ENCODE data around the gene LDLRAD3. TPM values are rescaled to one million over a fixed set of nuclear protein-coding genes. Genes with fewer than 3 reads are reported as not detected.

The LDLRAD3 gene
- total and polyA plus RNA-seq, 10 donors: 1.5 to 9.6 (median 8.1) TPM

DNA sequence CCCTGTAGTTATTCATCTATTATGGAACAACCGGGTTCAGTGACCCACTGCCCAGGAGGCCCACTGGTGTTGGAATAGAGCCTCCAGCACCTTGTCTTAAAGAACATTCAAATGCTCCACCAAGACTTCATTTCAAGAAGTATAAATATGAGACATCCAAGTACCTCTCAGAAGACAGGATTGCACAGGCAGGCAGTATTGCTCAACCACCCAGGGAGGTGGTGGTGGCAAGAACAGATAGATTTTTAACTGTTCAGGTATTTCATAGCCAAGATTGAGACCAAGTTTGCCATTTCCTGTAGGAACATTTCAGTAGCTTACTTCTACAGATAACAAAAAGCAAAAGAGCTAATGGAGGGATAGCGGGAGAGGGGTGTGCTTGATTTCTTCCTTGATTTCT, 266.7 kb downstream of the LDLRAD3 start:
- intact Hi-C loops (cut with DNase I; ENCODE audit: low total_unique reads): no loop called here
- Histone ChIP-seq H3K36me3 (no peaks in the 10 kb centered on the region), H3K4me1 (no peaks in the 10 kb centered on the region), H3K27ac (no peak overlapping the region), H3K27me3 (replicated peaks in 1 of 7) (no peaks in the 10 kb centered on the region), H3K9me3 (no peaks in the 10 kb centered on the region), H3K4me3 (no peak overlapping the region)
- TF ChIP-seq, protein P1, sequence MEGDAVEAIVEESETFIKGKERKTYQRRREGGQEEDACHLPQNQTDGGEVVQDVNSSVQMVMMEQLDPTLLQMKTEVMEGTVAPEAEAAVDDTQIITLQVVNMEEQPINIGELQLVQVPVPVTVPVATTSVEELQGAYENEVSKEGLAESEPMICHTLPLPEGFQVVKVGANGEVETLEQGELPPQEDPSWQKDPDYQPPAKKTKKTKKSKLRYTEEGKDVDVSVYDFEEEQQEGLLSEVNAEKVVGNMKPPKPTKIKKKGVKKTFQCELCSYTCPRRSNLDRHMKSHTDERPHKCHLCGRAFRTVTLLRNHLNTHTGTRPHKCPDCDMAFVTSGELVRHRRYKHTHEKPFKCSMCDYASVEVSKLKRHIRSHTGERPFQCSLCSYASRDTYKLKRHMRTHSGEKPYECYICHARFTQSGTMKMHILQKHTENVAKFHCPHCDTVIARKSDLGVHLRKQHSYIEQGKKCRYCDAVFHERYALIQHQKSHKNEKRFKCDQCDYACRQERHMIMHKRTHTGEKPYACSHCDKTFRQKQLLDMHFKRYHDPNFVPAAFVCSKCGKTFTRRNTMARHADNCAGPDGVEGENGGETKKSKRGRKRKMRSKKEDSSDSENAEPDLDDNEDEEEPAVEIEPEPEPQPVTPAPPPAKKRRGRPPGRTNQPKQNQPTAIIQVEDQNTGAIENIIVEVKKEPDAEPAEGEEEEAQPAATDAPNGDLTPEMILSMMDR (IDR thresholded peaks at IDR 0.05 in 8 of 11, conservative IDR thresholded peaks at IDR 0.05 in 3 of 11): no peak
- TF ChIP-seq POLR2AphosphoS5 (IDR thresholded peaks at IDR 0.05) (no peak), POLR2A (IDR thresholded peaks at IDR 0.05) (no peak)
- no peak for DNase-seq
- 67 to 93% (median 85%) methylated on average over 2 of the region's 2 CpGs for WGBS, 5 donors

DNA sequence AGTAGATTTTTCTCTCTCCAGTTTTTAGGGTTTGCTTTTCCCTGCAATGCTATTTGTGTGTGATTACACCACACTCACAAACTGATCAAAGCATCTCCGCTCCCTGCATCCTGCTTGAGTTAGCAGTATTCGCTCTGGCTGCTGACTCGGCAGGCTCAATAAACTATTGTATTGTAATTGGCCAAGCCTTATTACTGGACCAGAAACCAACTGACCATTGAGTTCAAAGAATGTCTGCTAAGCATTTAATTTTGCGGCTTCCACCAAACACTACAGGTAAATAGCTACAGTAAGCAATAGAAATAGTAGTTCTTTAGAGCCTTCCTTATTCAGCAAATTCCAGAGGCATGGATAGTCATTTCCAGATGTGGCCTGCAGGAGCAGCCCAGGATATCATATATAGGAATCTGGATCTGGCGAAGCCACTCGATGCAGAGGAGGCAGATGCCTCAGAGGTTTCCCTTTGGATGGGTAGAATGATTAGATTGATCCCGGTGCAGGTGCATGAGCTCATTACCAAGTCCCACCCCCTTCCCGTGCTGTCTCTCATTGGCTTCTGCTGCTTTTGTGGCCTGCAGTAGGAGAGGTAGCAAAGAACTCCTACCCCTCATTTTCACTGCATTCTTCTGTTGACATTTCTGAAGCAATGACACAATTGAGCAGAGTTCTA, 268.0 kb downstream of the LDLRAD3 start:
- H3K27me3 ChIP-seq (replicated peaks in 1 of 7): no peaks in the 10 kb centered on the region
- no peak overlapping the region for H3K27ac ChIP-seq
- intact Hi-C loops (cut with DNase I; ENCODE audit: low total_unique reads): no loop called here
- no peaks in the 10 kb centered on the region for H3K4me1 ChIP-seq
- 81 to 95% (median 92%) methylated on average over 8 of the region's 8 CpGs for WGBS, 5 donors
- no peak overlapping the region for H3K4me3 ChIP-seq
- no peaks in the 10 kb centered on the region for H3K36me3 ChIP-seq
- no peak for DNase-seq
- H3K9me3 ChIP-seq: no peaks in the 10 kb centered on the region
- TF ChIP-seq POLR2AphosphoS5 (IDR thresholded peaks at IDR 0.05): no peak
- TF ChIP-seq, protein P1 (IDR thresholded peaks at IDR 0.05 in 8 of 11, conservative IDR thresholded peaks at IDR 0.05 in 3 of 11): no peak
- TF ChIP-seq POLR2A (IDR thresholded peaks at IDR 0.05): no peak

DNA sequence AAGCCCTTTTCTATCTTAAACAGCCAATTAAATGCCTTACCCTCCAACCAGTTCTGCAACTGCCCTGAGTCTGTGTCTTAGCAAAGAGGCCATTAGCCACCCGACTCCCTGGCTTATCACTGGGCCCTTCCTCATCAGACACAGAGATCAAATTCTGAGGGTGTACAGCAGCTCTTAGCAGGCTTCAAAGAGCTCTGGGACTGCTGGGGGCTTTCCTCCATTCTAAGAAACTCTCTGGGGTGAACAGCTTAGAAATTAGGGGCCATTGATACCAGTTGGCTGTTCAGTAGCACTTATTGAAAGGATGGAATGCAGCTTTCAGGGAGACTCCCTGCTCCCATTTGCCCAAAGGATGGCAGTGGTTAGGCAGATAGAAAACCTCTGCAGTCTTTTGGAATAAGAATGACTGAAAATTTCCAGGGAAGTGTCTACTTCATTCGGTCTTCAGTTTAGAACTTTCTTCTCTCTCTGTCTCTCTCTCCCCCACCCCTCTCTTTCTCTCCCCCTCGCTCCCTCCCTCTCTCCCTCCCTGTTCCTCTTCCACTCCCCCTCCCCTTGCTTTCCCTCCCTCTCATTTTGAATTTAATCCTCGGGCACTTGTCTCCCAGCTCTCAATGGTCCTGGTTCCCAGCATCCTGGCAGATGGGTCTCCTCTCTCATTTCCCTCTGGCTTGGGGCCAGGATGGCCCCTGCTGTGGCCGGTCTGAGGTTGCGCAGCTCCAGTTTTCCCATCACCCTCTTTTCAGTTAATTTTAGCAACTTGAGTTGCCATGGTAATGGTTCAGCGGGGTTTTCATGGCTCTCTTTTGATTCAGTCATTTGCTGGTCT, 268.9 kb downstream of the LDLRAD3 start:
- no peak overlapping the region for H3K4me3 ChIP-seq
- intact Hi-C loops (cut with DNase I; ENCODE audit: low total_unique reads): no loop called here
- TF ChIP-seq, protein P1 (IDR thresholded peaks at IDR 0.05 in 8 of 11, conservative IDR thresholded peaks at IDR 0.05 in 3 of 11): no peak
- no peak for TF ChIP-seq POLR2AphosphoS5 (IDR thresholded peaks at IDR 0.05)
- no peak for TF ChIP-seq POLR2A (IDR thresholded peaks at IDR 0.05)
- no peaks in the 10 kb centered on the region for H3K9me3 ChIP-seq
- H3K27ac ChIP-seq: peak overlapping the region in 3 of 8 donors; percentile 4 to 18 (median 8)
- no peaks in the 10 kb centered on the region for H3K27me3 ChIP-seq (replicated peaks in 1 of 7)
- no peak for DNase-seq
- no peaks in the 10 kb centered on the region for H3K4me1 ChIP-seq
- H3K36me3 ChIP-seq: no peaks in the 10 kb centered on the region
- WGBS, 5 donors: 72 to 80% (median 74%) methylated on average over 7 of the region's 7 CpGs

DNA sequence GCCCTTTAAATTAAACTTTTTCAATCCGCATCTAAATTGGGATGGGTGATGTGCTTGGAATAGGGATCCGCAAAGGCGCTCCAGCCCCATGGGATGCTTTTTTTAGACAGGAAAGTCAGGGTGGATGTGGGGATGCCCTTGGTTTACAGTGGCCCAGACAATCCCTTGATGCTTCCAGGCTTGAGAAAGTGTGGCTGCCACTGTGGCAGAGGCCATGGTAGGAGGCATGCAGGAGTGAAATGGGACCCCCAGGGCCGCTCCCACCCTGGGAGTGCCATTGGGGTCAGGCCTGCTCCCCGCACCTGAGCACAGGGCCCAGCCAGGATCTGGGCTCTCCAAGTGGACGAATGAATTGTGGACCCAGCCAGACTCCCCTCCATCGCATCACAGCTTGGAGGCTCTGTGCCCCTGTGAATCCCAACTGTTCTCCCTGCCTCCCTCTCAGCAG, 269.6 kb downstream of the LDLRAD3 start:
- no peak for TF ChIP-seq POLR2AphosphoS5 (IDR thresholded peaks at IDR 0.05)
- TF ChIP-seq, protein P1 (IDR thresholded peaks at IDR 0.05 in 8 of 11, conservative IDR thresholded peaks at IDR 0.05 in 3 of 11): no peak
- TF ChIP-seq POLR2A (IDR thresholded peaks at IDR 0.05): no peak
- Histone ChIP-seq H3K36me3 (no peaks in the 10 kb centered on the region), H3K4me1 (no peaks in the 10 kb centered on the region), H3K4me3 (no peak overlapping the region), H3K27me3 (replicated peaks in 1 of 7) (no peaks in the 10 kb centered on the region), H3K27ac (peak overlapping the region in 3 of 8 donors; percentile 4 to 8 (median 5)), H3K9me3 (no peaks in the 10 kb centered on the region)
- intact Hi-C loops (cut with DNase I; ENCODE audit: low total_unique reads): no loop called here
- 84 to 94% (median 87%) methylated on average over 7 of the region's 7 CpGs for WGBS, 5 donors
- DNase-seq: no peak

Measured in spleen (tissue), 11 donors.